H9 (cell line): Measurements from ENCODE around the gene CACNA1I. TPM values are rescaled to one million over a fixed set of nuclear protein-coding genes. Genes with fewer than 3 reads are reported as not detected.

Source experiments
- DNase-seq: peaks from one replicate; pipeline ENCODE4 v3.0.0-alpha.2; 2017
- H2AFZ ChIP-seq: one replicate; pipeline ENCODE4 v1.6.1; 2013; ENCODE audit warnings: mild to moderate bottlenecking, low read length, control low read depth, moderate library complexity
- H2AK5ac ChIP-seq: 2 replicates; pipeline ENCODE4 v1.6.1; 2013; ENCODE audit warnings: low read length, control low read depth, mixed read lengths; ENCODE audit not compliant: insufficient read length
- H2BK120ac ChIP-seq: one replicate; pipeline ENCODE4 v1.6.1; 2013; ENCODE audit warnings: low read depth, mild to moderate bottlenecking, low read length, control low read depth, inconsistent platforms; ENCODE audit not compliant: poor library complexity, severe bottlenecking
- H2BK12ac ChIP-seq: 2 replicates; pipeline ENCODE4 v1.6.1; 2013; ENCODE audit warnings: low read length, control low read depth, mixed read lengths, low read depth; ENCODE audit not compliant: insufficient read length
- H2BK15ac ChIP-seq: 2 replicates; pipeline ENCODE4 v1.6.1; 2013; ENCODE audit warnings: low read depth, low read length, control low read depth
- H2BK20ac ChIP-seq: one replicate; pipeline ENCODE4 v1.6.1; 2013; ENCODE audit warnings: low read depth, mild to moderate bottlenecking, low read length, control low read depth, inconsistent platforms; ENCODE audit not compliant: poor library complexity, severe bottlenecking
- H2BK5ac ChIP-seq: 2 replicates; pipeline ENCODE4 v1.6.1; 2013; ENCODE audit warnings: low read length, control low read depth, mixed read lengths; ENCODE audit not compliant: insufficient read length
- H3K14ac ChIP-seq: 2 replicates; pipeline ENCODE4 v1.6.1; 2013; ENCODE audit warnings: low read length, control low read depth; ENCODE audit not compliant: insufficient read depth
- H3K18ac ChIP-seq: 2 replicates; pipeline ENCODE4 v1.6.1; 2013; ENCODE audit warnings: low read depth, mild to moderate bottlenecking, mixed read lengths, low read length, control low read depth; ENCODE audit not compliant: insufficient read length
- H3K23ac ChIP-seq: 2 replicates; pipeline ENCODE4 v1.6.1; 2013; ENCODE audit warnings: low read length, control low read depth, mixed read lengths, low read depth; ENCODE audit not compliant: insufficient read length
- H3K23me2 ChIP-seq: 2 replicates; pipeline ENCODE4 v1.6.1; 2013; ENCODE audit warnings: low read depth, mild to moderate bottlenecking, mixed read lengths, low read length, control low read depth; ENCODE audit not compliant: insufficient read length, poor library complexity, severe bottlenecking
- H3K27ac ChIP-seq: 2 replicates; pipeline ENCODE4 v1.5.1; 2013; ENCODE audit warnings: low read length, control low read depth, mixed read lengths, low read depth; ENCODE audit not compliant: insufficient read length
- H3K27me3 ChIP-seq: 2 replicates; pipeline ENCODE4 v1.6.1; 2013; ENCODE audit warnings: low read length, control low read depth, inconsistent platforms; ENCODE audit not compliant: insufficient read depth
- H3K4ac ChIP-seq: 2 replicates; pipeline ENCODE4 v1.6.1; 2013; ENCODE audit warnings: low read depth, mild to moderate bottlenecking, control low read depth, inconsistent platforms, low read length, moderate library complexity
- H3K4me1 ChIP-seq: 2 replicates; pipeline ENCODE4 v1.6.1; 2013; ENCODE audit warnings: low read length, control low read depth, inconsistent platforms; ENCODE audit not compliant: insufficient read depth
- H3K4me2 ChIP-seq: 2 replicates; pipeline ENCODE4 v1.6.1; 2013; ENCODE audit warnings: low read length, control low read depth, mixed read lengths; ENCODE audit not compliant: insufficient read length, insufficient read depth
- H3K56ac ChIP-seq: 2 replicates; pipeline ENCODE4 v1.6.1; 2013; ENCODE audit warnings: low read depth, mild to moderate bottlenecking, mixed read lengths, low read length, control low read depth; ENCODE audit not compliant: insufficient read length
- H3K79me1 ChIP-seq: 2 replicates; pipeline ENCODE4 v1.6.1; 2013; ENCODE audit warnings: low read depth, mild to moderate bottlenecking, moderate library complexity, low read length, control low read depth, inconsistent platforms; ENCODE audit not compliant: insufficient read depth, poor library complexity, severe bottlenecking
- H3K79me2 ChIP-seq: 2 replicates; pipeline ENCODE4 v1.6.1; 2013; ENCODE audit warnings: low read length, control low read depth, inconsistent platforms; ENCODE audit not compliant: insufficient read depth
- H3K9ac ChIP-seq: 2 replicates; pipeline ENCODE4 v1.6.1; 2013; ENCODE audit warnings: low read length, control low read depth, mixed read lengths; ENCODE audit not compliant: insufficient read length; ENCODE audit errors: extremely low read depth
- H3K9me3 ChIP-seq: one replicate; pipeline ENCODE4 v1.6.1; 2013; ENCODE audit warnings: low read depth, low read length, inconsistent platforms; ENCODE audit not compliant: control insufficient read depth
- H3T11ph ChIP-seq: one replicate; pipeline ENCODE4 v1.6.1; 2013; ENCODE audit warnings: mild to moderate bottlenecking, low read length, control low read depth, inconsistent platforms
- H4K20me1 ChIP-seq: one replicate; pipeline ENCODE4 v1.6.1; 2013; ENCODE audit not compliant: control insufficient read depth, insufficient read length, insufficient read depth
- H4K5ac ChIP-seq: 2 replicates; pipeline ENCODE4 v1.6.1; 2013; ENCODE audit warnings: low read depth, mild to moderate bottlenecking, mixed read lengths, low read length, control low read depth; ENCODE audit not compliant: insufficient read length
- H4K8ac ChIP-seq: replicated peaks from 2 replicates; pipeline ENCODE4 v1.6.1; 2013; ENCODE audit warnings: low read length, control low read depth, mixed read lengths, low read depth; ENCODE audit not compliant: insufficient read length
- H4K91ac ChIP-seq: 2 replicates; pipeline ENCODE4 v1.6.1; 2013; ENCODE audit warnings: low read depth, mild to moderate bottlenecking, moderate library complexity, mixed read lengths, low read length, control low read depth; ENCODE audit not compliant: insufficient read length
- H3K27ac Mint-ChIP-seq, 3 experiments: 2 replicates in 2 of 3; 3 replicates in 1 of 3; pipeline ENCODE4 v1.8.0; 2020 to 2021; ENCODE audit warnings: mixed read lengths in 3 of 3, mild to moderate bottlenecking in 1 of 3, moderate library complexity in 1 of 3
- H3K27me3 Mint-ChIP-seq: 2 replicates; pipeline ENCODE4 v1.8.0; 2021; ENCODE audit warnings: low read depth, mild to moderate bottlenecking, moderate library complexity, mixed read lengths
- H3K36me3 Mint-ChIP-seq, 3 experiments: 2 replicates in 2 of 3; 3 replicates in 1 of 3; pipeline ENCODE4 v1.8.0; 2020 to 2021; ENCODE audit warnings: low read depth in 3 of 3, mixed read lengths in 3 of 3; ENCODE audit not compliant: insufficient read depth in 1 of 3
- H3K4me1 Mint-ChIP-seq, 2 experiments: 2 replicates each; pipeline ENCODE4 v1.8.0; 2020; ENCODE audit warnings: mixed read lengths in 2 of 2
- H3K4me3 Mint-ChIP-seq, 2 experiments: 2 replicates in 1 of 2; 3 replicates in 1 of 2; pipeline ENCODE4 v1.8.0; 2020 to 2021; ENCODE audit warnings: mild to moderate bottlenecking in 2 of 2, mixed read lengths in 2 of 2, moderate library complexity in 1 of 2
- H3K9me3 Mint-ChIP-seq, 2 experiments: 2 replicates in 1 of 2; 3 replicates in 1 of 2; pipeline ENCODE4 v1.8.0; 2020; ENCODE audit warnings: mild to moderate bottlenecking in 2 of 2, mixed read lengths in 2 of 2, moderate library complexity in 1 of 2
- CTCF ChIP-seq: fragments of 200-600 bp; sonication (generic); conservative IDR thresholded peaks from 3 replicates; pipeline ENCODE4 v1.8.0; 2021; ENCODE audit warnings: antibody characterized with exemption, mild to moderate bottlenecking
- WGBS: extraction: QIAGEN DNeasy Blood & Tissue Kit; methylation state at CpG from one replicate; pipeline ENCODE4 v1.1.7; 2013; ENCODE audit warnings: missing lambda C conversion rate, low lambda C conversion rate, mixed read lengths; ENCODE audit not compliant: insufficient read length; ENCODE audit errors: extremely low coverage; 5-methylcytosine and 5-hydroxymethylcytosine counted together
- total RNA-seq: library from RNA; stranded (reverse); gene quantifications from 2 replicates; pipeline ENCODE4 v1.2.1, GENCODE V29; 2021

The CACNA1I gene
- total RNA-seq, 1 experiment from 2014 or later: 0.50 TPM

GRCh38 chr22:39563571-39564428, 6.8 kb upstream of the CACNA1I start:
- H3K4ac ChIP-seq: no peak overlapping the region

More at GRCh38 chr22:39563571-39564428, 6.8 kb upstream of the CACNA1I start:
- H3K79me2 ChIP-seq: no peaks in the 10 kb centered on the region
- no peak overlapping the region for H3K18ac ChIP-seq
- H3T11ph ChIP-seq: no peak overlapping the region
- H2BK15ac ChIP-seq: no peak overlapping the region
- H3K27me3 ChIP-seq: peaks cover 6% of the 10 kb centered on the region; the same call in 1 of the 2 replicates
- no CpG with 5 or more reads among the region's 7 CpGs for WGBS
- H3K4me1 ChIP-seq: no peaks in the 10 kb centered on the region
- Mint-ChIP-seq H3K4me3 (no peak overlapping the region), H3K27ac (no peak overlapping the region), H3K27me3 (peaks cover 6% of the 10 kb centered on the region), H3K4me1 (peaks cover 4 to 11% of the 10 kb centered on the region in 2 experiments), H3K36me3 (peaks cover 0 to 5% (median 0%) of the 10 kb centered on the region in 3 experiments; a peak in 1 of 7 replicates), H3K9me3 (peaks cover 7 to 8% of the 10 kb centered on the region in 2 experiments)
- no peak overlapping the region for H2BK5ac ChIP-seq
- no peak overlapping the region for H3K27ac ChIP-seq
- no peak overlapping the region for H2BK120ac ChIP-seq
- H3K79me1 ChIP-seq: no peaks in the 10 kb centered on the region
- no peak overlapping the region for H2BK20ac ChIP-seq
- H2AK5ac ChIP-seq: no peak overlapping the region
- no peak overlapping the region for H4K5ac ChIP-seq
- DNase-seq: no peak
- H4K91ac ChIP-seq: no peak overlapping the region
- no peaks in the 10 kb centered on the region for H3K9me3 ChIP-seq
- TF ChIP-seq CTCF: no peak
- H3K23me2 ChIP-seq: no peaks in the 10 kb centered on the region
- no peak overlapping the region for H3K23ac ChIP-seq
- H3K9ac ChIP-seq: no peak overlapping the region
- H3K56ac ChIP-seq: no peak overlapping the region
- H3K14ac ChIP-seq: no peak overlapping the region
- H4K20me1 ChIP-seq: no peaks in the 10 kb centered on the region
- no peak overlapping the region for H3K4me2 ChIP-seq
- H2AFZ ChIP-seq: no peak overlapping the region
- H2BK12ac ChIP-seq: no peak overlapping the region
- H4K8ac ChIP-seq: no peak overlapping the region
